Activated T-cell treated with anti-CD3 and anti-CD28 coated beads, Interleukin-2, amount 50 U/mL, for 72 hours (primary cell): ENCODE data around the gene ADARB2. TPM values are rescaled to one million over a fixed set of nuclear protein-coding genes. Genes with fewer than 3 reads are reported as not detected.

Experiments used
- ATAC-seq, 2 donors: fragments of 150-1000 bp; cut with Tn5 transposase; replicated peaks in 1 of 2; 2 replicates each; pipeline ENCODE4 v1.10.0; 2021; ENCODE audit warnings: moderate library complexity in 2 of 2, mild to moderate bottlenecking in 1 of 2
- DNase-seq, 2 donors: peaks; one replicate each; pipeline ENCODE4 v3.0.0; 2021 to 2022; ENCODE audit warnings: mixed read lengths in 1 of 2
- H3K27ac Mint-ChIP-seq: one replicate; pipeline ENCODE4 v1.8.0; 2022; ENCODE audit warnings: mild to moderate bottlenecking, moderate library complexity, mixed read lengths
- H3K27me3 Mint-ChIP-seq: one replicate; pipeline ENCODE4 v1.8.0; 2022; ENCODE audit warnings: low read depth, mixed read lengths
- H3K36me3 Mint-ChIP-seq, 2 donors: one replicate each; pipeline ENCODE4 v1.8.0; 2022; ENCODE audit warnings: mixed read lengths in 2 of 2, mild to moderate bottlenecking in 1 of 2; ENCODE audit not compliant: insufficient read depth in 2 of 2
- H3K4me1 Mint-ChIP-seq: one replicate; pipeline ENCODE4 v1.8.0; 2022; ENCODE audit warnings: low read depth, mixed read lengths
- H3K4me3 Mint-ChIP-seq, 2 donors: one replicate each; pipeline ENCODE4 v1.8.0; 2022; ENCODE audit warnings: mild to moderate bottlenecking in 2 of 2, mixed read lengths in 2 of 2, moderate library complexity in 2 of 2
- H3K9me3 Mint-ChIP-seq, 2 donors: one replicate each; pipeline ENCODE4 v1.8.0; 2022; ENCODE audit warnings: mixed read lengths in 2 of 2
- total RNA-seq, 2 donors: library from RNA; stranded (reverse); gene quantifications; one replicate each; pipeline ENCODE4 v1.2.3, GENCODE V29; 2022

Gene ADARB2
- total RNA-seq, 2 donors from 2014 or later, result 0.60 to 2.0 TPM

DNA sequence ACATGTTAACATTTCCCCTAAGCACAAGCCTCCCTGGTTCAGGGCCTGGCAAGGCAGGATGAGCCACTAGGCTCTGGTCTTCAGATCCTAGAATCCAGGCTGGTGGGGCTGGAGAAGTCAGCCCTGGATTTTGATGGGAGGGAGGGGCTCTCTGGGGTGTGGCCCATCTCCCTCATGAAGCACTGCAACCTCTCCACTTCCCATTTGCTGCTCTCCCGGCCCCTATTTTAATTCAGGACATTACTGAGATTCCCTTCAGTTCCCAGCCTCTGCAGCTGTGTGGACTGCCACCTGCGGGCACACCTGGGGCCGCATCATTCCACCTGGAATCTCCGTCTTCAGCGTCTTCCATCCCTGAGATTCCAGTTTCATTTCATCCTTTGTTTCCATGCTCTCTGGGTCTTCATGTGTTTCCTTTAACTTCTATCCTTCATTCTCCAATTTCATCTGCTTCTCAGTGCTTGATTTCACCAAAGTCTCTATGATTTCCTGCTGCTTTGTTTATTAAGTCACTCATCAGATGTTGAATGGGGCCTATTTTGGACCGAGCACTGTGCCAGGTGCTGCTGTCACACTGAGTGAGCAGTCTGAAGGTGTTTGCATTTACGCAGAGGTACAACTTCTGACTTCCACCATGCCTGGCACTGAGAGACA lies 427.6 kb downstream of the ADARB2 start:
- no peak overlapping the region for H3K4me3 Mint-ChIP-seq

DNA sequence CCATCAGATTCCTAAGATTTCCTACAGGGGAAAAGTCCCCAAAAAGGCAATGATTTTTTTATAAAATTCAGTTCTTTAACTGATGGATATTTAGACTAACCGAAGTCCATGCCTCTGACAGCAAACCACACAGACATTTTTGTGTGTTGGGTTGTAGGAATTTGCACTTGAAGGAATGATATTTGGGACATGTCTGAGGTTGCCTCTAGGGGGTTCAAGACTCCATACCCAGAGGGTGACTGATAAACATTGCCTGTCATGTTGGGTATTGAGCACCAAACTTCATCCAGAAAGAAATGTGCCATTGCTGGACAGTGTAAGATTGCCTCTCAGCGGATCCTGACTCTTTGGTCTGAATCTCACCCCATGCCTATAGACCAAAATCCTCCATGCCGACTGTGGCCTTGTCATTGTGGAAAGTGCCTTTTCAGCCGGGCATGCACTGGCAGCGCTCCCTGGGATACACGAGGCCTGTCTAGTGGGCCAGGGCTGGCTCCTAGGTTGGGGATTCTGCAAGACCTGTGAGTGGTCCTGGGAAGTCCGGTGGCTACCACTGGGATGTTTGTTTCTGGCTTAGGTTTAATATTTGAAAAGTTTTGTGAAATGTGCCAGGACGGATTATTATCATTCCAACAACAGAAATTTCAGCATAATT lies 428.2 kb downstream of the ADARB2 start:
- H3K4me3 Mint-ChIP-seq, result no peak overlapping the region
- ATAC-seq, result no peak
- no peaks in the 10 kb centered on the region for H3K9me3 Mint-ChIP-seq
- no peak overlapping the region for H3K27ac Mint-ChIP-seq
- H3K36me3 Mint-ChIP-seq, result no peaks in the 10 kb centered on the region
- H3K27me3 Mint-ChIP-seq, result no peaks in the 10 kb centered on the region
- H3K4me1 Mint-ChIP-seq, result no peaks in the 10 kb centered on the region
- DNase-seq, result no peak

More for the DNA sequence above, 427.6 kb downstream of the ADARB2 start:
- H3K4me1 Mint-ChIP-seq, result no peaks in the 10 kb centered on the region
- no peak for DNase-seq
- H3K36me3 Mint-ChIP-seq, result no peaks in the 10 kb centered on the region
- no peaks in the 10 kb centered on the region for H3K9me3 Mint-ChIP-seq
- no peak for ATAC-seq
- no peak overlapping the region for H3K27ac Mint-ChIP-seq
- H3K27me3 Mint-ChIP-seq, result peaks cover 4% of the 10 kb centered on the region

DNA sequence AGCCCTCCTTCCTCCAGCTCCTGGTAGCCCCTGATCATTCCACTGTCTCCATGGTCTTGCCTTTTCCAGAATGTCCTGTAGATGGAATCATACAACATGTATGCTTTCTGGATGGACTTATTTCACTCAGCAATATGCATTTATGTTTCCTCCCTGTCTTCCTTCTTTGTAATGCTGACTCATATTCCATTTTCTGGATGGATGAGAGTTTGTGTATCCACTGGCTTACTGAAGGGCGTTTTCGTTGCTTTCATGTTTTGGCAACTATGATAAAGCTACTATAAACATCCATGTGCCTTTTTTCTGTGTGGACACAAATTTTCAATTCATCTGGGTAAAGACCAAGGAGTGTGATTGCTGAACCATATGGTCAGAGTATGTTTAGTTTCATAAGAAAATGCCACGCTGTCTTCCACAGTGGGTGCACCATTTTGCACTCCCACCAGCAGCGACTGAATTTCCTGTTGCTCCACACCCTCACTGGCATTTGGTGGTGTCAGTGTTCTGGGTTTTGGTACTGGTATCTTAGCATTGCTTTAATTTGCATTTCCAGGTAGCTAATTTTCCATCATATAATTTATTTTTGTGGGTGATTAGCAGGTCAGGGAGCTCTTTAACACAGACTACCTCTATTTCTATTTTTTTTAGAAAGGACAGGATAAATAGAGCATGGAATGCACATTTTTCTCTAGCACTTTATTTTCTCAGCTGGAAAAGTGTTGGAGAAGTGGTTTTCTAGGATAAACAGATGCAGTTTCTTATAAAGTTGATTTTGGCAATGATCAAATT lies 429.0 kb downstream of the ADARB2 start:
- Mint-ChIP-seq H3K27ac (no peak overlapping the region), H3K27me3 (no peaks in the 10 kb centered on the region), H3K9me3 (no peaks in the 10 kb centered on the region), H3K4me3 (no peak overlapping the region), H3K36me3 (no peaks in the 10 kb centered on the region), H3K4me1 (no peaks in the 10 kb centered on the region)
- ATAC-seq (no peak), DNase-seq (no peak)

DNA sequence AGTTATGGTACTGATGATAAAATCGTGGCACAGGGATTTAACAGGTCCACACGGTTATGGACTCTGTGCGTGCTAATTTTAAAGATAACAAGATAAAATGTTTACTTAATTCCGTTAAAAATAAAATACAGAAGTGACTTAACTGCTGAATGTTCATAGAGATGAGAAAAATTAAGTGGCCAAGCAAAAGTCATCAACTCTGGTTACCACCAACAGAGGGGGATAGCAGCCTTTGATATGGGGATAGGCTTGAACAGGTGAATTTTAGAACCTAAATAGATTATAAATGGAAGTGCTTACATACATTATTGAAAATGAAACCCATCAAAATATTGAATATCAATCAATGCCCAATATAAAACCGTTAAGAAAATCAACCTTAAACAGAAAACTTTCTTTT lies 436.2 kb downstream of the ADARB2 start:
- DNase-seq (no peak), ATAC-seq (no peak)
- Mint-ChIP-seq H3K4me3 (no peak overlapping the region), H3K27me3 (peaks cover 12% of the 10 kb centered on the region), H3K9me3 (no peaks in the 10 kb centered on the region), H3K4me1 (peaks cover 6% of the 10 kb centered on the region), H3K27ac (no peak overlapping the region), H3K36me3 (no peaks in the 10 kb centered on the region)

DNA sequence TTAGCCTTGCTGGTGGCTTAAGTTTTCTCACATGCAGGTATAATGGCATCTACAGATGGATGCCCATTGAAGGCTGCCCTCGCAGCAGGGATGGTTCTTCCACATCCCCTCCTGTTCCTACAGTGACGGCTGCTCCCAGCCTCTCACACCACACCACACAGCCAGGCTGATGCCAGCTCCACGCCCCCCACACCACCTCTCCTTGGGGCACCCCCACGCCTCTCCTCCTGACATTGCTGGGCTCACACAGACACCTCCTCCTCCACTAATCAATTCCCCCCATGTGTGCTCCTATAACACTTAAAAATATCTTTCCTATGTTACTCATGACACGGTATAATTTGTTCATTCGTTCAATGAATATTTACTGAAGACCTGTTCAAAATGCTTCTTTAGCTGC lies 437.1 kb downstream of the ADARB2 start:
- Mint-ChIP-seq H3K9me3 (no peaks in the 10 kb centered on the region), H3K36me3 (no peaks in the 10 kb centered on the region), H3K4me1 (peaks cover 6% of the 10 kb centered on the region), H3K27me3 (peaks cover 12% of the 10 kb centered on the region), H3K27ac (no peak overlapping the region), H3K4me3 (no peak overlapping the region)
- no peak for ATAC-seq
- DNase-seq, result no peak

DNA sequence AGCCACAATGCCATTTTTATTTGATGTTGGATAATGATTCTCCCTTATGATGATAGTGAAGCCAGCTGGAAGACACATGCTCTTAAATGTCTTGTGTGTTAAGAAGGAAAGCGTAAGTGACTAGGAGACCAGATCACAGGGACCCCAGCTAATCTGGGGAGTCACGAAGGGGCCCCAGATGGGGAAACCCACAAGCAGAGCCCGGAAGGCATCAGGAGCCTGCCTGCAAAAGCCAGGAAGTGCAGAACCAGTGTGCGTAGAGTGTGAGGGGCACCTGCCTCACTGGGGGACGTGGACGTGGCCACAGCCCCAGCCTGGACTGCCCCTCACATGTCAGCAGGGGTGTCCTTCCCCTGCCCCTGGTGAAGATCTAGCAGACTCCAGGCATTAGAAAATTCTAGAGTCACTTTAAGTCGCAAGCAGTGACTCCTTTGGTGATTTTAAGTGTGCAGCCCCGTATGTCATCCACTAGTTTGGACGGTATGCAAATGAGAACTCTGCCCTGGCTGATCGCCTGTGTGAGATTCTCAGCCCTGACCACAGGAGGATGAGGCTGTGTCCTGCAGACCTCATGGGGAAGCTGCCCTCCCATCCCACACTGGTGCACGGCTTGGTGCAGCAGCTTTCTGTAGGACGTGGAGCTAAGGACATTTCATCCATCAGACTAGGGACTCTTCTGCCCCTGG lies 438.1 kb downstream of the ADARB2 start:
- Mint-ChIP-seq H3K27ac (no peak overlapping the region), H3K4me1 (peaks cover 6% of the 10 kb centered on the region), H3K9me3 (no peaks in the 10 kb centered on the region), H3K27me3 (peaks cover 12% of the 10 kb centered on the region), H3K4me3 (peak overlapping the region in 1 of 2 donors; percentile 31), H3K36me3 (no peaks in the 10 kb centered on the region)
- DNase-seq (peak in 1 of 2 donors; percentile 12), ATAC-seq (peak in 1 of 2 donors; percentile 54)

DNA sequence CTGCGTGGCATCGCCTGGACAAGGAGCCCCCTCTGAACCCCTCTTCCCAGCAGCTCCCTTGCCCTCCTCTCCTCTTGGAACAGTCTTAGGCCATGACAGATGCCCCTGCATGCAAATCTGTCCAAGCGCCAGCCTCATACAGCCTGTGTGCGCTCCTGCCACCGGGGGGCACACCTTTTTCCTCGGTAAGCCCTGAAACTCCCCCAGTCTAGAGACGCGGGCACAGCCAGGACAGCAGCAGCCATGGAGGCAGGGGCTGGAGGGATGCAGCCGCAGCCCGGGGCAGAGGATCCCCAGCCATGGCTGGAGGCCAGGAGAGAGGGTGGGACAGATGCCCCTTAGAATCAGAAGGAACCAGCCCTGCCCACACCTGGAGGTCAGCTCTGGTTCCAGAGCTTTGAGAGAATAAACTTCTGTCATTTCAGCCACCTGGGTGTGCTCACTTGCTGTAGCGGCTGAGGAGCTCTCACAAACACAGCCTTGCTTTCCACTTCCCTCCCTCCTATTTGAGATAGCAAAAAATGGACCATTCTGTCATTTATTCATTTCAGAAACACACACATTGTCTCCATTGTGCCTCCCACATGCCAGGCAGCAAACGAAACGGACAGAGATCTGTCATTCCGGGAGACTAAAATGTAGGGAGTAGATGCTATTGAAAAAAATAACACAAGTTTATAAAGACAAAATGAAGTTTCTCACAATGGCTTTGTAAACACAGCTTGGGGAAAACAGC lies 439.6 kb downstream of the ADARB2 start:
- H3K36me3 Mint-ChIP-seq, result no peaks in the 10 kb centered on the region
- H3K27ac Mint-ChIP-seq, result no peak overlapping the region
- no peak overlapping the region for H3K4me3 Mint-ChIP-seq
- ATAC-seq, result no peak
- DNase-seq, result no peak
- H3K9me3 Mint-ChIP-seq, result no peaks in the 10 kb centered on the region
- H3K27me3 Mint-ChIP-seq, result peaks cover 21% of the 10 kb centered on the region
- H3K4me1 Mint-ChIP-seq, result peaks cover 14% of the 10 kb centered on the region

DNA sequence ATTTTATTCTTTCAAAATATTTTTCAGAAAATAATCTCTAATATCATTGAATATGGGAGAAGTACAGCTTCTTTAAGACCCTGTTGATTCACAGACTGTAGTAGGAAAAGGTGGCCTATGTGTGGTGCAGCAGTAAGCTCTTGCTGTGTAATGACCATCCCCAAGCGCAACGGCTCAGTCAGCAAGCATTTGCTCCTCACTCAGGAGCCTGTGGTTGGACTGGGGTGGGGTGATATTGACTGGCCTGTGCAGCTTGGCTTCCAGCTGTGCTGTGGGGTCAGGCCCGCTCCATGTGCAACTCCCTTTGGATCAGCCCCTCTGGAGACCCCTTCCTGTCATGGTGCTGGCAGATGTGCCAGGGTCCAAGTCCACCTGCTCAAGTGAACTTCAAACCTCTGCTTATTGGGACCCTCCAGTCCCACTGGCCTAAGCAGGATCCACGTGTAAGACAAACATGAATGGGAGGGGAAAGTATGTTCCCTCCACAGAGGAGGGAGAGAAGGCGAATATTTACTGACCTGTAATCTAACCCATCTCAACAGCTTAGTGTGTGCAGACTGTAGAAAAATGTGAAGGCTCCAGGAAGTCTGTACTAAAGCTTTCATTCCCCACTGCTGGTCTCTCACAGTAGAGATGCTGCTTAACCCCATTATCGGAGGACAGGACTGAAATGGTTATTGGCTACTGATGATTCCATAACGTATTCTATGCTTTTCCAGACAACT lies 441.4 kb downstream of the ADARB2 start:
- no peaks in the 10 kb centered on the region for H3K9me3 Mint-ChIP-seq
- H3K4me1 Mint-ChIP-seq, result peaks cover 19% of the 10 kb centered on the region
- H3K36me3 Mint-ChIP-seq, result no peaks in the 10 kb centered on the region
- no peak overlapping the region for H3K27ac Mint-ChIP-seq
- ATAC-seq (no peak), DNase-seq (no peak)
- H3K27me3 Mint-ChIP-seq, result peaks cover 26% of the 10 kb centered on the region
- H3K4me3 Mint-ChIP-seq, result no peak overlapping the region

DNA sequence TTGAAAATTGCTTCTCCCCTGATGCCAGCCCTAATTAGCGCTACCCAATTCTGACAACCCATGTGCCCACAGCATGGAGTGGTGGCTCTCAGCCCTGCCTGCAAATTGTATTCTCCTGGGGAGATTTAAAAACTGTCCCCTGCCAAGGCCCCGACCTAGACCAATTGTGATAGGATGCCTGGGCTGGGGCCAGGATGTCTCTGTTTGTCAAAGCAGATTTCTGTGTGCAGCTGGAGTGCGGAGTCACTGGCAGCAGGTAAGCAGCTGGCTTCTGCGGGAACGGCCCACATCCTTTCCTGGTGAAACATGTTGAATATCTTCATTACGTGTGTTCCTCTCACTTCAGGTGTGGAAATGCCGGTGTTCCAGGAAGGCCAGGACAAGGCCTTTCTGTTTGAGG lies 442.6 kb downstream of the ADARB2 start:
- peaks cover 19% of the 10 kb centered on the region for H3K4me1 Mint-ChIP-seq
- no peak overlapping the region for H3K27ac Mint-ChIP-seq
- H3K27me3 Mint-ChIP-seq, result peaks cover 16% of the 10 kb centered on the region
- no peak for DNase-seq
- no peak overlapping the region for H3K4me3 Mint-ChIP-seq
- ATAC-seq, result no peak
- no peaks in the 10 kb centered on the region for H3K9me3 Mint-ChIP-seq
- H3K36me3 Mint-ChIP-seq, result no peaks in the 10 kb centered on the region

DNA sequence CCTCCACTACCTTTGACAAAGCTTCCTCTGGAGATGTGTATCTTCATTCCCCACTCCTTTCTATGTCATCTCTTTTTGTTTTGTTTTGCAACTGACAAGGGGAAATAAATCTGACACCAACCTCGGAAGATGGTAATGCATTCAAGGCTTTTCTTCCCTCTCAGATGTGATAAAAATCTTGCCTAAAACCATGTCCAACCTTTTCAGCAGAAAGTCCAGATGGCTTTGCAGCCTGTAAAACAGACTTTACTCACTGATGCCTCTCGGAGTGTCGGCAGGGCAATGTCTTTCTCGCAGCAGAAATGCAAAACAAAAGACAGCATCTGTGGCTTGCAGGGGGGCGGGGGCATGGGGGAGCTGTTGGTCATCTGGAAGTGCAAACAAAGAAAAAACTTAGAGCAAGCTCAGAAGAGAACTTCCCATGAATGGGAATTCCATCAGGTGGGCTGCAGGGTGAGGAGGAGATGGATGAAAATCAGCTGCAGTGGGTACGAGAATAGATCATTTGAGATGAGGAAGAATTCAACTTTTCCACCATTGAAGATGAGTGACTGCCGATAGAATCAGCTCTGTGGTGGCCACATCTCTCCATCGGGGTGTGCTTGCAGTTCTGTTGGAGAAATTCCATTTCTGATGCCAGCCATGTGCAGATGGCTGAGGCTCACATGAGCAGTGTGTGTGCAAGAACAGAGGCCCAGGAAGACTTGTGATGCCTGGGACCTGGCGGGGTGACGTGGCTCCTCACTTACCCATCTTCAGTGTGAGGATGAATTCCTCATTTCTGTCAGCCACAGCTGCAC lies 443.5 kb downstream of the ADARB2 start:
- no peaks in the 10 kb centered on the region for H3K9me3 Mint-ChIP-seq
- no peak overlapping the region for H3K4me3 Mint-ChIP-seq
- no peak for ATAC-seq
- H3K27ac Mint-ChIP-seq, result no peak overlapping the region
- H3K27me3 Mint-ChIP-seq, result peaks cover 14% of the 10 kb centered on the region
- DNase-seq, result no peak
- peaks cover 15% of the 10 kb centered on the region for H3K4me1 Mint-ChIP-seq
- H3K36me3 Mint-ChIP-seq, result no peaks in the 10 kb centered on the region

DNA sequence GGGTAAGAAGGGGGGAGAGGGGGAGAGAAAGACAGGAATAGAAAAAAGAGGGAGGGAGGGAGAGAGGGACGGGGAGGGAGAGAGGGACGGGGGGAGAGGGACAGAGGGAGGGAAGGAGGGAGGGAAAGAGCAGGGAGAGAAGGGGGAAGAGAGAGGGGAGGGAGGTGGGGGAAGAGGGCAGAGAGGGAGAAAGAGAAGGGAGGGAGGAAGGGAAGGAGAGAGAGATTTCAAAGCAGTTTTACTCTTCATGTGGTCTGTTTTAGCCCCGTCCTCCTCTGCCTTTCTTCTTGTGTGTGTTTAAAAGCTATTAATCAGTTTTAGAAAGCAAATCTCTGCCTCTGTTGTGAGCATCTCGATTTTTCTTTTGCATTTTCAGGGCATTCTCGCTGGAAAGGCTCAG lies 444.2 kb downstream of the ADARB2 start:
- no peak for DNase-seq
- H3K27ac Mint-ChIP-seq, result no peak overlapping the region
- H3K27me3 Mint-ChIP-seq, result peaks cover 14% of the 10 kb centered on the region
- H3K9me3 Mint-ChIP-seq, result no peaks in the 10 kb centered on the region
- ATAC-seq, result no peak
- H3K36me3 Mint-ChIP-seq, result no peaks in the 10 kb centered on the region
- H3K4me1 Mint-ChIP-seq, result peaks cover 15% of the 10 kb centered on the region
- no peak overlapping the region for H3K4me3 Mint-ChIP-seq
